ENCODE data around the gene LDB2.

LDB2 gene

DNA sequence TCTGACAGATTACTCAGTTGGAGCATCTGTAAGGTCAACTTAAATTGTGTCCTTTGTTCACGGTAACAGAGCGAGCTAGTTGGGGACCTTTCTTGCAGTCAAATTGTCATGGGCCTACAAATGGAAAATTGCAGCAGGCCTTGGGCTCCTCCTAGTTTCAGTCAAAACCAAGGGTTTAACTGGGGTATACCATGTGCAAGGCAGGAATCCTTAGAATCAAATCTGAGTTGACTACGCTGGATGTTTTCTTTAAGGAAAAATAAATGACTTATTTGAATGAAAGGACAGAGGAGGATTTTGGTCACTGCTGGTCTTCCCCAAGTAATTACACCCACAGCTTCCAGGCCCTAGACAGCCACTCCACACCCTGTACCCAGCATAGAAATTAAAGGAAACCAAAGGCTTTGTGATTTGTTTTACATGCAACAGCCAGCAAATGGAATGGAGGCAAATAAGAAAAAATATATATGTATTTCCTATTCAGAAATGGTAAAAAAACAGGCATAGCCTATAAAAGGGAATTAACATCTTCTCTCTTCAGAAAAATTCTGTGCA is 307.1 kb downstream of the LDB2 start:
- in situ Hi-C loops (cut with MboI; ENCODE audit: low sequenced_read_pairs, unreplicated experiment): no loop called here
- no peak for DNase-seq (ENCODE audit: low spot score)
- TF ChIP-seq, protein P1, sequence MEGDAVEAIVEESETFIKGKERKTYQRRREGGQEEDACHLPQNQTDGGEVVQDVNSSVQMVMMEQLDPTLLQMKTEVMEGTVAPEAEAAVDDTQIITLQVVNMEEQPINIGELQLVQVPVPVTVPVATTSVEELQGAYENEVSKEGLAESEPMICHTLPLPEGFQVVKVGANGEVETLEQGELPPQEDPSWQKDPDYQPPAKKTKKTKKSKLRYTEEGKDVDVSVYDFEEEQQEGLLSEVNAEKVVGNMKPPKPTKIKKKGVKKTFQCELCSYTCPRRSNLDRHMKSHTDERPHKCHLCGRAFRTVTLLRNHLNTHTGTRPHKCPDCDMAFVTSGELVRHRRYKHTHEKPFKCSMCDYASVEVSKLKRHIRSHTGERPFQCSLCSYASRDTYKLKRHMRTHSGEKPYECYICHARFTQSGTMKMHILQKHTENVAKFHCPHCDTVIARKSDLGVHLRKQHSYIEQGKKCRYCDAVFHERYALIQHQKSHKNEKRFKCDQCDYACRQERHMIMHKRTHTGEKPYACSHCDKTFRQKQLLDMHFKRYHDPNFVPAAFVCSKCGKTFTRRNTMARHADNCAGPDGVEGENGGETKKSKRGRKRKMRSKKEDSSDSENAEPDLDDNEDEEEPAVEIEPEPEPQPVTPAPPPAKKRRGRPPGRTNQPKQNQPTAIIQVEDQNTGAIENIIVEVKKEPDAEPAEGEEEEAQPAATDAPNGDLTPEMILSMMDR (IDR thresholded peaks at IDR 0.05; ENCODE audit: borderline replicate concordance, control extremely low read depth, extremely low read depth, insufficient read depth, missing control alignments): no peak

DNA sequence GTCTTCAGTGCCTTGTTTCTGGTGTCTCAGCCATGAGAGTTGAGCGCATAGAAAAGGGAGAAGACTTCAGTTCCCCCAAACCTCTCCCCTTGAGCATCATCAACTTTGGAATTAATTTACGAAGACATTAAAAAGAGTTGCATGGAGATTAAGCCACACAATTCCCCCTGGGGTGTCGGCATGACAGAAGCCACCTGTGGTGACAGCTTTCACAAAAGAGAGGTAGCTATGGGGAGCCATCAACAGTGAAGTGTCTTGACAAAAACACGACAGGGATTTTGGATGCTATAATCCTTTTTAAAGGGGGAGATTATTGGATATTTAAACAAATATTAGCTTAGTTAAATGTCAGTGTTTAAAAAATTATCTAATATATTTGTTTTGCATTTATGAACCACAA is 307.6 kb downstream of the LDB2 start:
- no peak for DNase-seq (ENCODE audit: low spot score)
- TF ChIP-seq, protein P1 (IDR thresholded peaks at IDR 0.05; ENCODE audit: borderline replicate concordance, control extremely low read depth, extremely low read depth, insufficient read depth, missing control alignments): no peak
- in situ Hi-C loops (cut with MboI; ENCODE audit: low sequenced_read_pairs, unreplicated experiment): no loop called here

- DNase-seq (ENCODE audit: low spot score): no peak
- in situ Hi-C loops (cut with MboI; ENCODE audit: low sequenced_read_pairs, unreplicated experiment): no loop called here
- TF ChIP-seq, protein P1 (IDR thresholded peaks at IDR 0.05; ENCODE audit: borderline replicate concordance, control extremely low read depth, extremely low read depth, insufficient read depth, missing control alignments): no peak
Measured at GRCh38 chr4:16588651-16589050, 309.8 kb downstream of the LDB2 start.

GRCh38 chr4:16588149-16588548 is 310.3 kb downstream of the LDB2 start:
- in situ Hi-C loops (cut with MboI; ENCODE audit: low sequenced_read_pairs, unreplicated experiment): no loop called here
- TF ChIP-seq, protein P1 (IDR thresholded peaks at IDR 0.05; ENCODE audit: borderline replicate concordance, control extremely low read depth, extremely low read depth, insufficient read depth, missing control alignments): no peak
- no peak for DNase-seq (ENCODE audit: low spot score)

- in situ Hi-C loops (cut with MboI; ENCODE audit: low sequenced_read_pairs, unreplicated experiment): no loop called here
- TF ChIP-seq, protein P1 (IDR thresholded peaks at IDR 0.05; ENCODE audit: borderline replicate concordance, control extremely low read depth, extremely low read depth, insufficient read depth, missing control alignments): no peak
- no peak for DNase-seq (ENCODE audit: low spot score)
Measured at GRCh38 chr4:16585053-16585452, 313.4 kb downstream of the LDB2 start.

DNA sequence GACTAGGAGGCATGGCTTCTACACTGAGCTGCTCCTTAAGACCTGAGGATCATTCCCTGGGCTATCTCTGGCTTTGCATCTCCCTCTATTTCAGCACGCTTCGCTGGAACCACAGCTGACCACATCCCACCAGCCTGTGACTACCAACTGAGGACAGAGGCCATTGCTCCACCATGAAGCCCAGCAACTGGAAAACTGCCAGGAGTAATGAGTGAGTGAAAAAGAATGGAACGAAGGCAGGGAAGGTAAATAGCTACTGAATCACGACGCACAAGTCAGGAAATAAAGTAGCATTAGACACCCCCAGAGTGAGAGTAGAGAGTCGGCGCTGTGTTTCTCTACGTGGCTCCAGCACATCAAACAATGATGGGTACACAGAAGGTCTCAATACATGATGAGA is 314.7 kb downstream of the LDB2 start:
- no peak for DNase-seq (ENCODE audit: low spot score)
- TF ChIP-seq, protein P1 (IDR thresholded peaks at IDR 0.05; ENCODE audit: borderline replicate concordance, control extremely low read depth, extremely low read depth, insufficient read depth, missing control alignments): no peak
- in situ Hi-C loops (cut with MboI; ENCODE audit: low sequenced_read_pairs, unreplicated experiment): no loop called here

Measured in GM13976 (cell line).